ENCODE measurements around the gene UNC45B.
"Not testable (repeated sequence)": the region's sequence is repeated elsewhere in the genome, so short reads cannot be mapped to it uniquely, and the experiment has no call there.

Gene UNC45B

DNA sequence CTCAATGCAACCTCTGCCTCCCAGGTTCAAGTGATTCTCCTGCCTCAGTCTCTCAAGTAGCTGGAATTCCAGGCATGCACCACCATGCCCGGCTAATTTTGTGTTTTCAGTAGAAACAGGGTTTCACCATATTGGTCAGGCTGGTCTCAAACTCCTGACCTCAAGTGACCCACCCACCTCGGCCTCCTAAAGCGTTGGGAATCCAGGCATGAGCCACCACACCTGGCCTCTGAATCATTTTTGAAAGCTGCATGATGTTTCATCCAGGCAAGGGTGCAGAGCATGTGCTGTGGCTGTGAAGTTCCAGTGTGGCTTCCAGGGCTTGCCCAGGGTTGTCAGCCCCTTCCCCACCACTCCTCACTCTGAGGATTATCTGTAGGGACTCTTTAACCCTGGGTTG, 24.7 kb downstream of the UNC45B start:
- not testable (repeated sequence) for DNase-seq (ENCODE audit: low spot score)

DNA sequence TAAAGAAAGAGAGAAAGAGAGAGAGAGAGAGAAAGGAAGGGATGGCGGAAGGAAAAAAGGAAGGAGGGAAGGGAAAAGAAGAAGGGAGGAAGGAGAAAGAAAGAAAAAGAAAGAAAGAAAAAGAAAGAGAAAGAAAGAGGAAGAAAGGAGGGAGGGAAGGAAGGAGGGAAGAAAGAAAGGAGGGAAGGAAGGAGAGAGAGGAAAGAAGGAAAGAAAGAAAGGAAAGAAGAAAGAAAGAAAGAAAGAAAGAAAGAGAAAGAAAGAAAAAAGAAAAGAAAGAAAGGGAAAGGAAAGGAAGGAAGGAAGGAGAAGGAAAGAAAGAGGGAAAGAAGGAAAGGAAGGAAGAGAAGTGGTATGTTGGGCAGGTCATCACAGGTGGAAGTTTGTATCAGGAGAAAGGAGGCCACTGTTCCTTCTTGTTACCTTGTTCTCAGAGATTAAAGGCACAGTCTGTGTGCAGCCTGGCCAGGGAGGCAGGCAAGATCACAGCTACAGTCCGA, 27.3 kb downstream of the UNC45B start:
- no peak for DNase-seq (ENCODE audit: low spot score)

DNA sequence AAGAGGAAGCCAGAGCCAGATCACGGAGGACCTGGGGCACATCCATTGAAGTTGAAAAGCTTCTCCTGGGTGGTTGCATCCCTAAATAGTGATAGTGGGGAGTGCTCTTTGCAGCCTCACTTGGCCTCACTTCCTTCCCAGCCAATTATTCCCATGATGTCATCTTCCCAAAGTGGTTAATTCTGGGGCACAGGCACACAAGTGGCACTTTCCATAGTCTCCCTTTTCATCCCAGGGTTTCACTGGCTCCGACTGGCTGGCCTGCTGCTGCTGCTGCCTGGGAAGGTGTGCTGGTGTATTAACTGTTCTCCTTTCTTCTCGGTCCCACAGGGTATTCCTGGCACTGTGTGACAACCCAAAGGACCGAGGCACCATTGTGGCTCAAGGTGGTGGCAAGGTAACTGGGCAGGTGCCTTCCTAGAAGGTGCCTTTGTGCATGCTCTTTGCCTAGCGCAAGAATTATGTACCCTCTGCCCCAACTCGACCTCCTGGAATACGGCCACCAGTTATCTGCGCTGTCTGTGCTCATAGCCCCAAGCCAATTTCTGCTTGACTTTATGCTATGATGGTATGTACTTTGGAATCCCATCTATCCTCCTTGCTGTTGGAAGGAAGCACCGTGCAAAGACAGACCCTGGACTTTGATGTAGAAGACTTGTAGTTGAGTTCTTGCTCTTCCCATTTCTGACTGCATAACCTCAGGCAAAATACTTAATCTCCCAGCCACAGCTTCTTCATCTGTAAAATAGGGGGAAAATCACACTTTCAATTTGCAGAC, 28.2 kb downstream of the UNC45B start:
- DNase-seq (ENCODE audit: low spot score), result no peak

DNA sequence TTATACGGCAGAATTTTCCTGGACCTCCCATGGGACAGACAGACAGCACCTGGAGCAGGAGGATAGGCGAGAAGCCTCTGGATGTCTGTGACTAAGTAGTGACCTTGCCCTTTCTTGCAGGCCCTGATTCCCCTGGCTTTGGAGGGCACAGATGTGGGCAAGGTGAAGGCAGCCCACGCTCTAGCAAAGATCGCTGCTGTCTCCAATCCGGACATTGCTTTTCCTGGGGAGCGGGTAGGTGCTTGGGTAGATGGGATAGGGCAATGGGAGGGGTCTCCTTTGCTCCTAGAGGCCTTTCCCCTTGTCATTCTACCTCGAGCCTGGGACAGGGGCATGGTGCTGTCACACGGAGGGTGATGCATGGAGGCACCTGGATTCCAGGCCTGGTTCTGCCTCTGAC, 29.3 kb downstream of the UNC45B start:
- DNase-seq (ENCODE audit: low spot score), result no peak

DNA sequence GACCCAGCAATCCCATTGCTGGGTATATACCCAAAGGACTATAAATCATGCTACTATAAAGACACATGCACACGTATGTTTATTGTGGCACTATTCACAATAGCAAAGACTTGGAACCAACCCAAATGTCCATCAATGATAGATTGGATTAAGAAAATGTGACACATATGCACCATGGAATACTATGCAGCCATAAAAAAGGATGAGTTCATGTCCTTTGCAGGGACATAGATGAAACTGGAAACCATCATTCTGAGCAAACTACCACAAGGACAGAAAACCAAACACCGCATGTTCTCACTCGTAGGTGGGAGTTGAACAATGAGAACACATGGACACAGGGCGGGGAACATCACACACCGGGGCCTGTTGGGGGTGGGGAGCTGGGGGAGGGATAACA, 31.8 kb downstream of the UNC45B start:
- not testable (repeated sequence) for DNase-seq (ENCODE audit: low spot score)

DNA sequence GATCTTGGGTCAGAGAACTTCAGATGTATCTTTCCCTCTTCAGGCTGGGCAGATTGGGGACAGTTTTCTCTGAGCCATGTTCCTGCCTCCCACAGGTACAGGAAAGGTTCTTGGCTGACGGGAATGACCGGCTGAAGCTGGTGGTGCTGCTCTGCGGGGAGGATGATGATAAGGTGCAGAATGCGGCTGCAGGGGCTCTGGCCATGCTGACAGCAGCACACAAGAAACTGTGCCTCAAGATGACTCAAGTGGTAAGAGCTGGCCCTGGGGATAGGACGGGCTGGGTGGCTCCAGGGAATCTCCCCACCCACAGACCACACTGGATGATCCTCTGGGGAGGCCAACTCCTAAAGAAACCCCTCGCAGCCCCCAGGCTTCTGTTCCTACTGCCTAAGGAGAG, 35.7 kb downstream of the UNC45B start:
- DNase-seq (ENCODE audit: low spot score), result no peak

DNA sequence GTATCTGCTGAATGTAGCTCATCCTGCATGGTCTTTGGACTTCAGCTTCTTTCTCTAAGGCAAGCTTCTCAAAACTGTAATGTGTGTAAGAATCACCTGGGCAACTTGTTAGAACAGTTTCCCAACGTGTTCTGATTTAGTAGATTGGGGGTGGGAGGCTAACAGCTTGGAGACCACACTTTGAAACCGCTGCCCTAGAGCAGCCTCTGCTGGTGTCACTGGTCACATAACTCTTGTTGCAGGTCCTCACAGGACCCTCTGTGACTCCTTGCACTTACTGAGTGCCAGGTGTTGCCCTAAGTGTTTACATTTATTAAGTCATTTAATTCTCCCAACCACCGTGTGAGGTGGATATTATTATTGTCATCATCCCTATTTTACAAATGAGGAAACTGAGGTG, 36.7 kb downstream of the UNC45B start:
- DNase-seq (ENCODE audit: low spot score), result no peak

DNA sequence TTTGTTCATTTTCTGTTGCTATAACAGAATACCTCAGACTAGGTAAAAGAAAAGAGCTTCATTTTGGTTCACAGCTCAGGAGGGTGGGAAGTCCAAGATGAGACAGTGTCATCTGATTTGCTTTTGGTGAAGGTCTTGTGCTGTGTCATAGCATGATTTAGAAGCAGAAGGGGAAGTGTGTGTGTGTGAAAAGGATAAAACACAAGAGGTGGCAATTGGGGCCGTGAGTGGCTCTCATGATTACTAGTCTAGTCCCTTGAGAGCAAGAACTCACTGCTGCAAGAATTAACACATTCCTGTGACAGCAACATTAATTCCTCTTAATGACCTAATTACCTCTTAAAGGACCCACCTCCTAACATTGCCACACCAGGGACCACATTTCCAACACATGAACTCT, 38.2 kb downstream of the UNC45B start:
- no peak for DNase-seq (ENCODE audit: low spot score)

DNA sequence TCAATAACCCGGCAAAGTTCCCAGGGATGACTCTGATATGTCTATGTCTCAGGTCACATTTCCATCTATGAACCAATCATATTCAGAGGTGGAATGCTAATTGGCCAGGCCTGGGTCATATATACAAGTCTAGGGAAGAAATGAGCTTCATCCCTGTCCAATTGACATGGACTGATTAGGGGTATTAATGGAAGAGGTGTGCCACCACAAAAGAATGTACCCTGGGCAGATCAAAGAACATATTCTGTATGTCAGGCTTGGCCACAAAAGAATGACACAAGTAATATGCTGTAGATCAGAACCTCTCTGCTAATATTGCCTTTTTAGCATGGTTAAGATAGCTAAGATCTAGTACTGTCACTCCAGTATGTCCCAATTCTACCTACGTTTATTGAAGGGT, 39.9 kb downstream of the UNC45B start:
- DNase-seq (ENCODE audit: low spot score), result no peak

DNA sequence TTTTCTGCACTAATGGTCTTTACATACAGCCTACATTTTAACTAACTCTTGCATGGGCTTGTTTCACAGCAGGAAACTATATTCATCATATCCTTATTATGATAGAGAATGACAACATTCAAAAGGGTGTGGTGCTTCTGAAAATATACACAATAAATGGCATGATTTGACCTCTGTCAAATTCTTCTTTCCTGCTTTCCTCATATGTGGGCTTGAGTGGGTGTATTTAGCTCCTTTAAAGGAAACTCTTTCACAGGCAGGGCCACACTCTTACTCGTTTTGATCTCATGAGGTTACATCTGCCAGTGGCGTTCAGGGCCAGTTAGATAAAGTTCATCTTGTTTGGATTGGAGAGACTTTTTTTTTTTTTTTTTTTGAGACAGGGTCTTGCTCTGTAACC, 40.5 kb downstream of the UNC45B start:
- DNase-seq (ENCODE audit: low spot score), result no peak

DNA sequence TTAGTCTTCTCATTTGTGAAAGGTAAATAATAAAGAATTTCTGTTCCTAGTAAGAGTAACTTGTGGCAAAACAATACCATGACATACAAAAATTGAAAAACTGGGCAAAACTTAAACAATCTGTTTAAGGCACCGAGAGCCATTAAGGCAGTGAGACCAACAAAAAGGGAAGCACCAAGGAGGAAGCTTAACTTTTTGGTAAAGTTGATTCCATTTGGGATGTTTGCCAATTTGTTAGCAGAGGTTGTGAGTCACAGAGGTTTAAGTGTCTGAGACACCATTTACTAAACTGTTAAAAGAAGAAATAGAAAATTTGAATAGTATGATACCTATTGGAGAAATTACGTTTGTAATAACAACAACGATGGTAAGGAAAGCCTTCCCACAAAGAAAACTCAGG, 41.7 kb downstream of the UNC45B start:
- no peak for DNase-seq (ENCODE audit: low spot score)

DNA sequence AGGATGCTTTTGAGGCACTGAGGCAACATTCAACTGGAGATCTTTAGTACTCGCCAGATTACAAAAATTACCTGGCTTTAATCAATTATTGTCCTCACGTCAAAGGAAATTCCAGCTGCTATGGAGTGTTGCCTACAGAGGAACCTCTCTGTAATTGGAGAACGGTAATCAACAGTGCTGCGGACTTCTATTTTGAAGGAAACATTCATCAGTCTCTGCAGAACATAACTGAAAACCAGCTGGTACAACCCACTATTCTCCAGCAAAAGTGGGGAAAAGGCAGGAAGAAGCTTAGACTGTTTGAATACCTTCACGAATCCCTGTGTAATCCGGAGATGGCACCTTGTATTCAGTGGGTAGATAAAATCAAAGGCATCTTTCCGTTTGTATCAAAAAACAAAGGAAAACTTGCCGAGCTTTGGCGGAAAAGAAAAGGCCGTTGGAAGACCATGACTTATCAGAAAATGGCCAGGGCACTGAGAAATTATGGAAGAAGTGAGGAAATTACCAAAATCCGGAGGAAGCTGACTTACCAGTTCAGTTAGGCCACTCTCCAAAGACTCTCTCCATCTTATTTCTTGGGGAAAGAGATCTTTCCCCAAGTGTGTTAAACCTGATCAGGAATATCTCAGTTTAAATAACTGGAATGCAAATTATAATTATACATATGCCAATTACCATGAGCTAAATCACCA, 43.5 kb downstream of the UNC45B start:
- DNase-seq (ENCODE audit: low spot score), result no peak

DNA sequence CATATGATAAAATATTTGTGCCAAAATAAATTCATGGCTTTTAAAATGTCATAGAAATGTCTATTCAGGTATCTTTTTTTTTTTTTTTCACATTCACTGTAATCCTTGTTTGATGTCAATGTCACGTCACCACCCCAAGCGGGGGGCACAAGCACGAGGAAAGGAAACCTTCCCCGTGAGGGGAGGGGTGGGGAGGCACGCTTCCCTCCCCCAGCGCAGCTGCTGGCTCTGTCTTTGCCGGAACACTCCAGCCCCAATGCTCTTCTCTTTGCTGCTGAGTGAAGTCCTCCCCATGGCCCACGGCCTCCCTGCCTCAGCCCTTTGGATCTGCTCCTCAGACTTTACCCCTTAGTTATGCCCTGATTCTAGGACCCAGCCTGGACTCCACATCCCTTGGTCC, 45.1 kb downstream of the UNC45B start:
- DNase-seq (ENCODE audit: low spot score), result no peak

DNA sequence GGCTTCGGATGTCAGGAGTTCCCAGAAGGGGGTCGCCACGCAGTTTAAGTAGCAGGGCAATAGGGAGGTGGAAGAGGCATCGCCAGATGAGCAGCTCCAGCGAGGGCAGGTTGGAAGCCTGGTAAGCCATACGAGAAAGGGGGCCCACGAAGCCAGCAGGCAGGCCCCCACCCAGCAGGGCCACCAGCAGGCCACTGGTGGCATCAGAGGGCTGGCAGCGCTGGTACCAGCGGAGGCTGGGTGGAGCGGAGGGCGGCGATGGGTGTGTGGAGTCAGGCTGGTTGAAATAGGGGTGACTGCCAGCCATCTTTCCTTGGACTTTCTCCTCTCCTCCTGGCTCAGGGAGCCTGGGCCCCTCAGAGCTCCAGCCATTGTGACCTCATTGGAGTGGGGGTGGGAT, 46.4 kb downstream of the UNC45B start, which contains the start of gene SLC35G3:
Gene SLC35G3, minus strand, starts transcription at position 393 of the 400 bp plus-strand sequence. Its CDS starts 86 bp downstream, at position 307.
- not testable (repeated sequence) for DNase-seq (ENCODE audit: low spot score)

DNA sequence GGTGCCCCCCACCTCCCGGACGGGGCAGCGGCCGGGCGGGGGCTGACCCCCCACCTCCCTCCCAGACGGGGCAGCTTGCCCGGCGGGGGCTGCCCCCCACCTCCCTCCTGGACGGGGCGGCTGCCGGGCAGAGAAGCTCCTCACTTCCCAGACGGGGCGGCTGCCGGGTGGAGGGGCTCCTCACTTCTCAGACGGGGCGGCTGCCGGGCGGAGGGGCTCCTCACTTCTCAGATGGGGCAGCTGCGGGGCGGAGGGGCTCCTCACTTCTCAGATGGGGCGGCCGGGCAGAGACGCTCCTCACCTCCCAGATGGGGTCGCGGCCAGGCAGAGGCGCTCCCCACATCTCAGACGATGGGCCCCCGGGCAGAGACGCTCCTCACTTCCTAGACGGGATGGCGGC, 47.4 kb downstream of the UNC45B start:
- DNase-seq (ENCODE audit: low spot score), result not testable (repeated sequence)

DNA sequence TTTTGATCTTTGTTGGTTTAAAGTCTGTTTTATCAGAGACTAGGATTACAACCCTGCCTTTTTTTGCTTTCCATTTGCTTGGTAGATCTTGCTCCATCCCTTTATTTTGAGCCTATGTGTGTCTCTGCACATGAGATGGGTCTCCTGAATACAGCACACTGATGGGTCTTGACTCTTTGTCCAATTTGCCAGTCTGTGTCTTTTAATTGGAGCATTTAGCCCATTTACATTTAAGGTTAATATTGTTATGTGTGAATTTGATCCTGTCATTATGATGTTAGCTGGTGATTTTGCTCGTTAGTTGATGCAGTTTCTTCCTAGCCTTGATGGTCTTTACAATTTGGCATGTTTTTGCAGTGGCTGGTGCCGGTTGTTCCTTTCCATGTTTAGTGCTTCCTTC, 55.0 kb downstream of the UNC45B start:
- DNase-seq (ENCODE audit: low spot score), result not testable (repeated sequence)

DNA sequence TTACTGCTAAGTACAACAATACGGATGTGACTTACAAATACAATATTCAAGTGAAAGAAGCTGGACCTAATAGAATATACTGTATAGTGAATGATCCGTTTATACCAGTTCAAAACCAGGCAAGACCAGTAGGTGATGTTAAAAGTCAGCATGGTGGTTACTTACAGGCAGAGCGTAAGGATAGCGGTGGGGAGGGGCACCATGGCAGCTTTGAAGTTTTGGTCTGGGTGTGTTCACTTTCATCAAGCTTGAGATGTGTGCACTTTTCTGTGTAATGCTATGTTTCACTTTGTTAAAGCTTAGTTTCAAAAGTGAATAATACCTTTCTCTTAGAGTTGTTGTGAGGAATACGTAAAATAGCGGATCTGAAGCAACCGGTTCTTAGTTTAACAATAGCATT, 63.1 kb downstream of the UNC45B start:
- no peak for DNase-seq (ENCODE audit: low spot score)

DNA sequence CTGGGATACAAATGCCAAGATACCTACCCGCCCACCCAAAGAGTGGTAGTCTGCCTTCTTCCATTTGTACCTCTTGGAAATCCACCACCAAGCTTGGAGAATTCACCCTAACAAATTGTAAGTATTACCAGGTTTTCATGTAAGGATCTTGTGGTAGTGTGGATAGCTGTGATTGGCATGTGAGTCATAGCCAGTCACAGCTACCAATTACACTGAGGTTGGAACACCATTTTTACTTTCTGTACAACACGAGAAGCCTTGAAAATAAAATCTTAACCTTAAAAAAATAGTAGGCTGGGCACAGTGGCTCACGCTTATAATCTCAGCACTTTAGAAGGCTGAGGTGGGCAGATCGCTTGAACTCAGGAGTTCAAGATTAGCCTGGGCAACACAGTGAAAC, 65.1 kb downstream of the UNC45B start:
- DNase-seq (ENCODE audit: low spot score), result no peak

DNA sequence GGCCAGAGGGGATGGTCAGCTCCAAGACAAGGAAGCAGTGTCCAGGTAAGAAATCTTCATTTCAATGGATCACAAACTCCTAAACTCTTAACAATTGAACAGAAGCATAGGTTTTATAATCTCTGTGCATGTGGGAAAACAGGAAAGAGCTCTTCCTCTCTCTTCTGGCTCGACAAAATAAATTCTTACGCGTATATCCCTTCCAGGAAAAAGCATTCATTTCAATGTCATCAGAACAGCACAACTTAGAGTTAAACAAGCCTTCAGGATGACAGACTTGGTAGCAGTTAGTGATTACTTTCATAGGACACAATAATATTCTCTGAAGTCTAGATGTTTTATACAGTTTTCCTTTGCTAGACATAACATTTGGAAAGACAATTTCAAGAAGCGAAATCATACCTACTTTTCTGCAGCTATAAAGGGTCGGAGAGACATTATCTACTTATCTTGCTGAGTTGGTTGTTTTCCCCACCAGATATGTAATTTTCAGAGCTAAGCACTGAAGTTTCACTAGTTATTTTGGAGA, 65.9 kb downstream of the UNC45B start:
- no peak for DNase-seq (ENCODE audit: low spot score)

DNA sequence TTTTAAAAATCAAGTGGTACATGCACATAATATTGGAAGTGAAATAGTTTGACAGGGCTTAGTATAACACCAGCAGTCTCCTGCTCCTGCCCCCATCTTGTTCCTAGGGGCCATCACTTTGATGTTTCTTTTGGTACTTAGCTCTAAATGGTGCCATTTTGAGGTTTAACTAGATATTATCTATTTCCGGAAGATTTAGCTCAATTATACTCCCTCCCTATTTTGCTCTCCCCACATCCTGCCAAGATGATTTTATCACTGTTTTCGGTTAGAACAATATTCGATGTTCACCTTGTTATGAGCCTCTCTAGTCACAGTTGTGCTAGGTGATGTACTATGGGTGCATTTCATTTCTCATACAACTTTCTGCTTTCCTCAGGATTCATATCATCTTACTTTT, 66.6 kb downstream of the UNC45B start:
- DNase-seq (ENCODE audit: low spot score), result no peak

DNA sequence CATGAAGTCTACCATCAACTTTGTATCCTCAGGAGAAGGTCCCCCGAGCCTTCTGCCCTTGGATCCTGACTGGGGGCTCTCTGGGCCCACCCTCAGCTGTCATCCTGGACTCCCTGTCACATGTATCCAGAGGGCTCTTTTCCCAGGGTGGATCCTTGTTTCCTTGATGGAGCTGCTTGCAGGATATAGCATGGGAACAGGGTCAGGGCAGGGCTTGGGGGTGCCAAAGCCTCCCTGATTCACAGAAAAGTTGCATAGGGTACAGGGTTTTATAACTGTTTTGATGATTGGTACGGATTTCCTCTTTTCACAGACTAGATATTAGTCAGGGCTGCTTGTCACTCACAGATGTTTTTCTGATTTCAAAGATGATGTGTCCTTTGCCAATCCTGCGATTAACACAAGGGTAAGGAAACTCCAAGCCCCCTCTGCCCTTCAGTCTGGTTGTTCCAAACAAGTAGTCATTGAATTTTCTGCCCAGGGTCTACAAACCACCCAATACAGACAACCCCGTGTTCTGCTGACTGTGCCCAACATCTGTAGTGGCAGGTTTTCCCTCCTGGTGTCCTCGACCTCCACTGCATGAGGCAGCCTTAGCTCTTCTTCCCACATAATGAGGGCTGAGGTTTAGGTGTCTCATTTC, 67.1 kb downstream of the UNC45B start:
- no peak for DNase-seq (ENCODE audit: low spot score)

DNA sequence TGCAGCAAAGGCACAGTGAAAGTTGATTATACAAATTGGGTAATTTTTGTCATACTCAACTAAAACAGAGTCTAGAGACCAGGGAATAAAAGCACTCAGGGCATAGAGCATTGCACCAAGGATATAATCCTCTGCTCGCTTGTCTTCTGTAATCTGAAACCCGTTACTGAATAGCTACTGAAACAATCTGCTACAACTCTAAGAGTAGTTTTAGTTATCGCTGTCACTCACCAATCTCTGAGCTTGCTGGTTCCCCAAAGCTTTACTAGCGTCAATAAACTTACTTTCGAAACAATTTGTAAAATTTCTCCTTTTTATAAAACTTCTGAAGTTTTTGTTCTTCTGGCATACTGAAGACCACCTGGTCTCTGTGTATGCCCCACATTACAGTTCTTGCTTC, 69.5 kb downstream of the UNC45B start:
- DNase-seq (ENCODE audit: low spot score), result no peak

DNA sequence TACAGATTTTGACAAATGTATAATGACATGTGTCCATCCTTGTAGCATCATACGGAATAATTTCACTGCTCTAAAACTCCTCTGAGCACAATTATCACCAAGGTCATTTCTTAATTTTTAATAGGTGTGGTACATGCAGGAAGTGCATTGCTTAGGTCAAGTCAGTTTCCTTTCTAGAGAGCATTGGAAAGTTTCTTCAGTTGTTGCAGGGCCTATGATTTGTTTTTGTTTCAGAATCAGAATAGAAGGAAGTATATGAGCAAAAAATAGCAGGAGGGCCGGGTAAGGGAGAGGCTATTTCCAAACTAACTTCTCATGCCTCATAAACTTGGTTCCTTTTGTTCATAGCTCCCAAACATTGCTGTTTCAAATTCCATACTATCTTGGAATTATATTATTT, 71.3 kb downstream of the UNC45B start:
- DNase-seq (ENCODE audit: low spot score), result no peak

All from cerebellar cortex (tissue), 1 donor.